Prostate gland (tissue), 2 donors: ENCODE measurements around the gene PTPN1.

Experiments
- CTCF ChIP-seq, 4 experiments: fragments of 200-600 bp in 2 of 4; fragments of 450-650 bp in 2 of 4; sonication (generic) in 2 of 4; IDR thresholded peaks; 1 replicate in 3 of 4; 2 replicates in 1 of 4; pipeline ENCODE4 v1.5.1; 2016 to 2019; ENCODE audit warnings: antibody characterized with exemption in 4 of 4, mild to moderate bottlenecking in 2 of 4, moderate library complexity in 2 of 4
- POLR2A ChIP-seq: fragments of 450-650 bp; IDR thresholded peaks from one replicate; pipeline ENCODE4 v1.6.1; 2016; ENCODE audit warnings: antibody characterized with exemption, mild to moderate bottlenecking
- POLR2AphosphoS5 ChIP-seq: sonication (generic); formaldehyde crosslinking; IDR thresholded peaks from one replicate; pipeline ENCODE4 v1.6.1; 2017; ENCODE audit warnings: antibody characterized with exemption

DNA sequence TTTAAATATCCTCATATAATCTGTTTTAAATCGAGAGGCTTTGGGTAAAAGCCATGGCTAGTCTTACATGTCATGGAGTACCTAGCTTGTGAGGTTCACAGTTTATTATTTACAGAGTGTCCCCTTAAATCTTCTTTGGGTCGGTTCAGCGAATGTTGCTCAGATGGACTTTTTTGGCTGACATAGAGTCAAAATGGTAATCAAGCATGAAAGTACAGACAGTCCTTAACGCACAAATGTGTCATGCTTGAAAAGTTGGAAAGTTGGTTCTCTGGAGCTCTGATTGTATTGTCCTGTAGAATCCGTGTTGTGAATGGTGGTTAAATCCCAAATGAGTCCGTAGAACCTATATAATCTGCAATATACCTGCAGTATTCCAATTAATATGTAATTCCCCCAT lies 22.0 kb downstream of the PTPN1 start:
- TF ChIP-seq CTCF (IDR thresholded peaks at IDR 0.05) (no peak), POLR2AphosphoS5 (no peak), POLR2A (no peak)
